ENCODE data around the gene PTGR3. TPM values are rescaled to one million over a fixed set of nuclear protein-coding genes. Genes with fewer than 3 reads are reported as not detected.

The PTGR3 gene
- total RNA-seq, 1 experiment from 2014 or later: 1.6 TPM

GRCh38 chr18:75250471-75250821, 41.5 kb upstream of the PTGR3 start:
- Histone ChIP-seq H3K27me3 (ENCODE audit: insufficient read depth, low read length) (no peaks in the 10 kb centered on the region), H2BK20ac (ENCODE audit: low read depth, low read length, poor library complexity, severe bottlenecking) (no peak overlapping the region), H4K20me1 (ENCODE audit: control insufficient read depth, insufficient read depth, insufficient read length) (no peaks in the 10 kb centered on the region), H3K4ac (ENCODE audit: low read depth, low read length) (no peak overlapping the region), H2AK5ac (ENCODE audit: insufficient read length, low read length) (no peak overlapping the region), H2BK15ac (ENCODE audit: low read depth, low read length) (no peak overlapping the region), H3K79me2 (ENCODE audit: insufficient read depth, low read length) (no peaks in the 10 kb centered on the region), H4K5ac (ENCODE audit: insufficient read length, low read depth, low read length) (no peak overlapping the region), H3T11ph (ENCODE audit: low read length) (no peak overlapping the region), H3K9ac (ENCODE audit: extremely low read depth, insufficient read length, low read length) (no peak overlapping the region), H3K23me2 (ENCODE audit: insufficient read length, low read depth, low read length, poor library complexity, severe bottlenecking) (no peaks in the 10 kb centered on the region), H3K4me2 (ENCODE audit: insufficient read depth, insufficient read length, low read length) (no peak overlapping the region), H3K18ac (ENCODE audit: insufficient read length, low read depth, low read length) (no peak overlapping the region), H3K23ac (ENCODE audit: insufficient read length, low read depth, low read length) (no peak overlapping the region), H4K8ac (replicated peaks; ENCODE audit: insufficient read length, low read depth, low read length) (no peak overlapping the region), H2BK5ac (ENCODE audit: insufficient read length, low read length) (no peak overlapping the region), H3K56ac (ENCODE audit: insufficient read length, low read depth, low read length) (no peak overlapping the region), H3K9me3 (ENCODE audit: control insufficient read depth, low read depth, low read length) (no peaks in the 10 kb centered on the region), H3K79me1 (ENCODE audit: insufficient read depth, low read depth, low read length, poor library complexity, severe bottlenecking) (no peaks in the 10 kb centered on the region), H2AFZ (ENCODE audit: low read length) (no peak overlapping the region), H3K4me1 (ENCODE audit: insufficient read depth, low read length) (no peaks in the 10 kb centered on the region), H2BK12ac (ENCODE audit: insufficient read length, low read depth, low read length) (no peak overlapping the region), H3K27ac (ENCODE audit: insufficient read length, low read depth, low read length) (no peak overlapping the region), H2BK120ac (ENCODE audit: low read depth, low read length, poor library complexity, severe bottlenecking) (no peak overlapping the region), H4K91ac (ENCODE audit: insufficient read length, low read depth, low read length) (no peak overlapping the region), H3K14ac (ENCODE audit: insufficient read depth, low read length) (no peak overlapping the region)
- Mint-ChIP-seq H3K9me3 (no peaks in the 10 kb centered on the region; a peak in 1 of 5 replicates), H3K4me3 (no peak overlapping the region), H3K36me3 (ENCODE audit: insufficient read depth in 1 of 3, low read depth in 3 of 3) (no peaks in the 10 kb centered on the region), H3K27me3 (ENCODE audit: low read depth) (no peaks in the 10 kb centered on the region), H3K4me1 (no peaks in the 10 kb centered on the region), H3K27ac (no peak overlapping the region)
- no CpG with 5 or more reads among the region's 20 CpGs for WGBS (ENCODE audit: extremely low coverage, insufficient read length, low lambda C conversion rate)
- no peak for DNase-seq
- TF ChIP-seq CTCF (conservative IDR thresholded peaks at IDR 0.05): no peak
